ENCODE measurements around the gene DGLUCY.

The DGLUCY gene

DNA sequence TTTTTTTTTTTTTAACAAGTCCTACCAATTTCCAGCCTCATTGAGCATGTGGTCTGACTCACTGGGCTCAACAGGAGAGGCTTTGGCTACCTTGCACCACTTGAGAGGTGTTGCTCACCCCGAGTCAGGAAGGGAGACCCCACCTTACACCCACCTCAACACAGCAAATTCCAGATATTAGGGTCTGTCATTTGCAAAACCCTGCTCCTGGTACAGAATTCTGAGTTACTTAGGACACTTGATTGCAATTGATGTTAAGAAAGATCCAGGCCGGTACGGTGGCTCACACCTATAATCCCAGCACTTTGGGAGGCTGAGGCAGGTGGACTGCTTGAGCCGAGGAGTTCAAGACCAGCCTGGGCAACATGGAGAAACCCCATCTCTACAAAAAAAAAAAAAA, 14.1 kb downstream of the DGLUCY start:
- no peaks in the 10 kb centered on the region for H3K79me2 ChIP-seq (ENCODE audit: control insufficient read depth, low read length)
- no peaks in the 10 kb centered on the region for H3F3A ChIP-seq (ENCODE audit: control insufficient read depth, insufficient read depth)
- H3K9me3 ChIP-seq (ENCODE audit: control insufficient read depth, insufficient read depth, low read length): no peaks in the 10 kb centered on the region
- peaks cover 12% of the 10 kb centered on the region for H3K4me1 ChIP-seq (ENCODE audit: control insufficient read depth, low read length)
- H3K27me3 ChIP-seq (ENCODE audit: control insufficient read depth, low read length): no peaks in the 10 kb centered on the region
- H3K4me3 ChIP-seq (ENCODE audit: low read length): no peak overlapping the region
- peaks cover 9% of the 10 kb centered on the region; the same call in 1 of the 2 replicates for H3K36me3 ChIP-seq (ENCODE audit: control insufficient read depth, low read length)
- no peaks in the 10 kb centered on the region for H4K20me1 ChIP-seq (ENCODE audit: control insufficient read depth, insufficient read depth, low read depth, low read length)
- H3K27ac ChIP-seq (ENCODE audit: low read depth, low read length): no peak overlapping the region
- H3K9me2 ChIP-seq (replicated peaks; ENCODE audit: control insufficient read depth, low read length): no peaks in the 10 kb centered on the region
- no peak overlapping the region for H3K4me2 ChIP-seq (ENCODE audit: low read length)
- TF ChIP-seq EZH2phosphoT487 (IDR thresholded peaks at IDR 0.05; ENCODE audit: borderline replicate concordance, low read length): no peak
- TF ChIP-seq, protein P1, sequence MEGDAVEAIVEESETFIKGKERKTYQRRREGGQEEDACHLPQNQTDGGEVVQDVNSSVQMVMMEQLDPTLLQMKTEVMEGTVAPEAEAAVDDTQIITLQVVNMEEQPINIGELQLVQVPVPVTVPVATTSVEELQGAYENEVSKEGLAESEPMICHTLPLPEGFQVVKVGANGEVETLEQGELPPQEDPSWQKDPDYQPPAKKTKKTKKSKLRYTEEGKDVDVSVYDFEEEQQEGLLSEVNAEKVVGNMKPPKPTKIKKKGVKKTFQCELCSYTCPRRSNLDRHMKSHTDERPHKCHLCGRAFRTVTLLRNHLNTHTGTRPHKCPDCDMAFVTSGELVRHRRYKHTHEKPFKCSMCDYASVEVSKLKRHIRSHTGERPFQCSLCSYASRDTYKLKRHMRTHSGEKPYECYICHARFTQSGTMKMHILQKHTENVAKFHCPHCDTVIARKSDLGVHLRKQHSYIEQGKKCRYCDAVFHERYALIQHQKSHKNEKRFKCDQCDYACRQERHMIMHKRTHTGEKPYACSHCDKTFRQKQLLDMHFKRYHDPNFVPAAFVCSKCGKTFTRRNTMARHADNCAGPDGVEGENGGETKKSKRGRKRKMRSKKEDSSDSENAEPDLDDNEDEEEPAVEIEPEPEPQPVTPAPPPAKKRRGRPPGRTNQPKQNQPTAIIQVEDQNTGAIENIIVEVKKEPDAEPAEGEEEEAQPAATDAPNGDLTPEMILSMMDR (IDR thresholded peaks at IDR 0.05; ENCODE audit: low read depth, low read length, poor library complexity, severe bottlenecking): no peak

GRCh38 chr14:91128699-91129098, 14.8 kb downstream of the DGLUCY start:
- Histone ChIP-seq H4K20me1 (ENCODE audit: control insufficient read depth, insufficient read depth, low read depth, low read length) (no peaks in the 10 kb centered on the region), H3K27ac (ENCODE audit: low read depth, low read length) (no peak overlapping the region), H3K36me3 (ENCODE audit: control insufficient read depth, low read length) (peaks cover 9% of the 10 kb centered on the region; the same call in 1 of the 2 replicates), H3K4me3 (ENCODE audit: low read length) (no peak overlapping the region), H3K9me2 (replicated peaks; ENCODE audit: control insufficient read depth, low read length) (no peaks in the 10 kb centered on the region), H3K9me3 (ENCODE audit: control insufficient read depth, insufficient read depth, low read length) (no peaks in the 10 kb centered on the region), H3F3A (ENCODE audit: control insufficient read depth, insufficient read depth) (no peaks in the 10 kb centered on the region), H3K27me3 (ENCODE audit: control insufficient read depth, low read length) (no peaks in the 10 kb centered on the region), H3K4me2 (ENCODE audit: low read length) (no peak overlapping the region), H3K79me2 (ENCODE audit: control insufficient read depth, low read length) (no peaks in the 10 kb centered on the region), H3K4me1 (ENCODE audit: control insufficient read depth, low read length) (peaks cover 12% of the 10 kb centered on the region)
- TF ChIP-seq, protein P1 (IDR thresholded peaks at IDR 0.05; ENCODE audit: low read depth, low read length, poor library complexity, severe bottlenecking): no peak
- no peak for TF ChIP-seq EZH2phosphoT487 (IDR thresholded peaks at IDR 0.05; ENCODE audit: borderline replicate concordance, low read length)

- no peaks in the 10 kb centered on the region for H3K27me3 ChIP-seq (ENCODE audit: control insufficient read depth, low read length)
- H3K36me3 ChIP-seq (ENCODE audit: control insufficient read depth, low read length): peaks cover 9% of the 10 kb centered on the region; the same call in 1 of the 2 replicates
- H3K9me3 ChIP-seq (ENCODE audit: control insufficient read depth, insufficient read depth, low read length): no peaks in the 10 kb centered on the region
- peaks cover 10% of the 10 kb centered on the region for H3K4me1 ChIP-seq (ENCODE audit: control insufficient read depth, low read length)
- no peak overlapping the region for H3K4me3 ChIP-seq (ENCODE audit: low read length)
- H3F3A ChIP-seq (ENCODE audit: control insufficient read depth, insufficient read depth): no peaks in the 10 kb centered on the region
- TF ChIP-seq EZH2phosphoT487 (IDR thresholded peaks at IDR 0.05; ENCODE audit: borderline replicate concordance, low read length): no peak
- TF ChIP-seq, protein P1 (IDR thresholded peaks at IDR 0.05; ENCODE audit: low read depth, low read length, poor library complexity, severe bottlenecking): no peak
- no peak overlapping the region for H3K4me2 ChIP-seq (ENCODE audit: low read length)
- H4K20me1 ChIP-seq (ENCODE audit: control insufficient read depth, insufficient read depth, low read depth, low read length): no peaks in the 10 kb centered on the region
- no peak overlapping the region for H3K27ac ChIP-seq (ENCODE audit: low read depth, low read length)
- H3K9me2 ChIP-seq (replicated peaks; ENCODE audit: control insufficient read depth, low read length): no peaks in the 10 kb centered on the region
- no peaks in the 10 kb centered on the region for H3K79me2 ChIP-seq (ENCODE audit: control insufficient read depth, low read length)
Measured at GRCh38 chr14:91129261-91129660, 15.4 kb downstream of the DGLUCY start.
